ENCODE measurements around the gene MRGPRF.

The MRGPRF gene

DNA sequence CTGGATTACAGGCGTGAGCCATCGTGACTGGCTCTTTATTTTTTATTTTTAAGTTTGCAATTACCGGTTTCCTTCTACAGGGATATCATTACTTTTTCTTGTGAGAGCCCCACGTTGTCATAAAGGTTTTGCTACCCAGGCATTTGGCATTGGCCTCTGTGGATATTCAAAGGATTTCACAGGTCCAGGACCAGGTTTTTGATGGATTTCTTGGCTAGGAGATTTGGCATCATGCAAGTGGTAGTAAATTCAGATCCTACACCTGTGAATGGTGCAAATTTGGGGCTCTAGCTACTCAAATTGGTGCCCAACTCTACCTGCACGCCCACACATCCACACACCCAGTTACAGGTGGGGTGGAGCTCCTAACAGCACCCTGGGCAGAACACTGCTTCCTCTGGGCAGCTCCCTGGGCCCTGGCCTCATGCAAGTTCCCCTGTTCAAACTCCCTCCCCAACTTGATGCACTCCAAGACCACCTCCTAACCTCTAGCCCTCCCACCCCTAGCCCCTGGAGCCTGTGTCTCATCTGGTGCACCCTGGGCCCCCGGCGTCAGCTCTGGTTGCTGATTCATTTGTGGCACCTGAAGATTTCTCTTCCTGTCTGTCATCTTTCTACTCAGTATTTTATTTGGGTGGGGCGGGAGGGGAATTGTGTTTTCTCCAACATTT, 23.0 kb downstream of the MRGPRF start:
- H3K4me3 ChIP-seq (ENCODE audit: low read depth, low read length), result no peak overlapping the region
- TF ChIP-seq, protein P1, sequence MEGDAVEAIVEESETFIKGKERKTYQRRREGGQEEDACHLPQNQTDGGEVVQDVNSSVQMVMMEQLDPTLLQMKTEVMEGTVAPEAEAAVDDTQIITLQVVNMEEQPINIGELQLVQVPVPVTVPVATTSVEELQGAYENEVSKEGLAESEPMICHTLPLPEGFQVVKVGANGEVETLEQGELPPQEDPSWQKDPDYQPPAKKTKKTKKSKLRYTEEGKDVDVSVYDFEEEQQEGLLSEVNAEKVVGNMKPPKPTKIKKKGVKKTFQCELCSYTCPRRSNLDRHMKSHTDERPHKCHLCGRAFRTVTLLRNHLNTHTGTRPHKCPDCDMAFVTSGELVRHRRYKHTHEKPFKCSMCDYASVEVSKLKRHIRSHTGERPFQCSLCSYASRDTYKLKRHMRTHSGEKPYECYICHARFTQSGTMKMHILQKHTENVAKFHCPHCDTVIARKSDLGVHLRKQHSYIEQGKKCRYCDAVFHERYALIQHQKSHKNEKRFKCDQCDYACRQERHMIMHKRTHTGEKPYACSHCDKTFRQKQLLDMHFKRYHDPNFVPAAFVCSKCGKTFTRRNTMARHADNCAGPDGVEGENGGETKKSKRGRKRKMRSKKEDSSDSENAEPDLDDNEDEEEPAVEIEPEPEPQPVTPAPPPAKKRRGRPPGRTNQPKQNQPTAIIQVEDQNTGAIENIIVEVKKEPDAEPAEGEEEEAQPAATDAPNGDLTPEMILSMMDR (IDR thresholded peaks at IDR 0.05; ENCODE audit: low read depth, low read length, missing control alignments), result no peak
- in situ Hi-C loops (cut with HindIII; ENCODE audit: low sequenced_read_pairs), result no loop called here
- DNase-seq (ENCODE audit: low read depth), result no peak

DNA sequence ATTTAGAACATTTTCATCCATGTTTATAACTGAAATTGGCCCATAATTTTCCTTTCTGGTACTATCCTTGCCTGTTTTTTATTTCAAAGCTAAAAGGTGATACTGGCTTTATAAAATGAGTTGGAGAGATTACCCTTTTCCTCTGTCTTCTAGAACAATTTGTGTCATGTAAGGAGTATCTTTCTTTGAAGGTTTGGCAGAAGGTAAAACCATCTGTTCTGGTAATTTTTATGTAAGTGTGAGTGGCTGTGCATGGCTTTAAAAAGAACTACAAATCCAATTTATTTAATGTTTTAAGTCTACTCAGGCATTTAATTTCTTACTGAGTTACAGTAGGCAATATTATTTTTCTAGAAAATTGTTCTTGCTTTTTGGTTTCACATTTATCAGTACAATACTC, 24.6 kb downstream of the MRGPRF start:
- no peak overlapping the region for H3K4me3 ChIP-seq (ENCODE audit: low read depth, low read length)
- TF ChIP-seq, protein P1 (IDR thresholded peaks at IDR 0.05; ENCODE audit: low read depth, low read length, missing control alignments), result no peak
- no peak for DNase-seq (ENCODE audit: low read depth)
- in situ Hi-C loops (cut with HindIII; ENCODE audit: low sequenced_read_pairs), result no loop called here

DNA sequence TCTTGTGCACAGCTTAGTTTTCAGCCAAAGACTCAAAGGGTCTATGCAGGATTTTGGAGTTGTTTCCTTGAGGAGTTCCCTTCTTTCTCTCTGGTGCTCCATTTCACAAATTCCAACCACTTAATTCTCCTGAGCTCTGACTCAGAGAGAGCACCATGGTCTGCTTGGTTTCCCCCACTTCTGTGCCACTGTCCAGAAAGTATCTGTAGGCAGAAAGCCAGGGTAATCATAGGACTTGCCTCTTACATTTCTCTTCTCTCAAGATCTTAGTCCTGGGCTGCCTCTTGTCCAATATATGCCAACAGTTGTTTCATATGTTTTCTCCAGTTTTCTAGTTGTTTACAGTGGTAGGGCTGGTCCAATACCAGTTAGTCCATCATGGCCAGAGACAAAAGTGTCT, 25.8 kb downstream of the MRGPRF start:
- no peak for DNase-seq (ENCODE audit: low read depth)
- TF ChIP-seq, protein P1 (IDR thresholded peaks at IDR 0.05; ENCODE audit: low read depth, low read length, missing control alignments), result no peak
- H3K4me3 ChIP-seq (ENCODE audit: low read depth, low read length), result no peak overlapping the region
- in situ Hi-C loops (cut with HindIII; ENCODE audit: low sequenced_read_pairs), result no loop called here

DNA sequence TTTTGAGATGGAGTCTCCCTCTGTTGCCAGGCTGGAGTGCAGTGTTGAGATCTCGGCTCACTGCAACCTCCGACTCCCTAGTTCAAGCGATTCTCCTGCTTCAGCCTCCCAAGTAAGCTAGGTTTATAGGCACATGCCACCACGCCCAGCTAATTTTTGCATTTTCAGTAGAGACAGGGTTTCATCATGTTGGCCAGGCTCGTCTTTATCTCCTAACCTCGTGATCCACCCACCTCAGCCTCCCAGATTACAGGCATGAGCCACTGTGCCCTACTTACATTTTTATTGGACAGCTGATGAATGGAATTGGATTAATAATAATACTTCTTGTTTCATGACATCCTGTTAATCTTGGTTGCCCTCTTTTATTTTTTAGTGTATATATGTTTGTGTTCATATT, 29.2 kb downstream of the MRGPRF start:
- no peak for DNase-seq (ENCODE audit: low read depth)
- TF ChIP-seq, protein P1 (IDR thresholded peaks at IDR 0.05; ENCODE audit: low read depth, low read length, missing control alignments), result no peak
- in situ Hi-C loops (cut with HindIII; ENCODE audit: low sequenced_read_pairs), result no loop called here
- H3K4me3 ChIP-seq (ENCODE audit: low read depth, low read length), result no peak overlapping the region

DNA sequence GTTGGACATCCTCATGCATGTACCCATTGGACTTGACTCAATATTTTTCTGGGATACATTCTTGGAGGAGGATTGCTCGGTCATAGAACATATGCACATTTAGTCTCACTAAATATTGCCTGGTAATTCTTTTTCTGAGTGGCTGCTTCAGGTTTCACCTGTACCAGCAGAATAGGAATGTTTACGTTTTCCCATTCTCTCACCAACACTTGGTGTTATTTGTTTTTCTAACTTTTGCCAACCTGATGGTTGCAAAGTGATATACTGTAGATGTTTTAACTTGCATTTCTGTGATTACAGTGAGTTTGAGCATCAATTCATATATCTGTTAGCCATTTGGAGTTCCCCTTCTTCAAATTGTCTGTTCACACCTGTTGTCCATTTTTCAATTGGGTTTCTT, 30.9 kb downstream of the MRGPRF start:
- TF ChIP-seq, protein P1 (IDR thresholded peaks at IDR 0.05; ENCODE audit: low read depth, low read length, missing control alignments), result no peak
- no peak overlapping the region for H3K4me3 ChIP-seq (ENCODE audit: low read depth, low read length)
- no peak for DNase-seq (ENCODE audit: low read depth)
- in situ Hi-C loops (cut with HindIII; ENCODE audit: low sequenced_read_pairs), result no loop called here

DNA sequence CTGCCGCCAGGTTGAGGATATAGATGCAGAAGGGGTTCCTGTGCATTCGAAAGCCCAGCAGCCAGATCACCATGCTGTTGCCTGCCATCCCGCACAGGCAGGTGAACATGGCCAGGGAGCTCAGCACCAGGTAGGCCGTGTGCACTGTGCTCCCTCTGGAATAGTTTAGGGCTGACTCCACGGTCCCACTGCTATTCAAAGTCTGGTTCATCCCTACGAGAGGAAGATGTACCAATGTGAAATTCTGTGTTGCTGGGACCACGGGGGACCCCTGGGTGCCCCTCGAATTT, 32.3 kb downstream of the MRGPRF start, which contains the start of gene MRGPRD:
Gene MRGPRD, minus strand, starts transcription at position 211 of the 290 bp plus-strand sequence. Its CDS starts 0 bp downstream, at position 211.
- DNase-seq (ENCODE audit: low read depth), result no peak
- TF ChIP-seq, protein P1 (IDR thresholded peaks at IDR 0.05; ENCODE audit: low read depth, low read length, missing control alignments), result no peak

More for the DNA sequence above, 32.3 kb downstream of the MRGPRF start, which contains the start of gene MRGPRD:
- no peak within 1 kb of the TSS for H3K4me3 ChIP-seq (ENCODE audit: low read depth, low read length)
- in situ Hi-C loops (cut with HindIII; ENCODE audit: low sequenced_read_pairs), result no loop called here

Measured in astrocyte of the cerebellum (primary cell).